COR-L47 (cell line): ENCODE data around the gene TCF12.
"Not testable (repeated sequence)": the region's sequence is repeated elsewhere in the genome, so short reads cannot be mapped to it uniquely, and the experiment has no call there.

ENCODE experiments used
- DNase-seq: peaks from one replicate; lab custom pipeline; 2025; lab: John Stamatoyannopoulos, UW

TCF12 gene

GRCh38 chr15:57138349-57138788, 219.9 kb downstream of the TCF12 start:
- DNase-seq = no peak

- DNase-seq = no peak
These were observed 225.2 kb downstream of the TCF12 start for GRCh38 chr15:57143511-57144078.

- DNase-seq = no peak
These were observed 226.0 kb downstream of the TCF12 start for GRCh38 chr15:57144448-57144847.

GRCh38 chr15:57146506-57147201, 228.2 kb downstream of the TCF12 start:
- DNase-seq = peak; percentile 71

- no peak for DNase-seq
These were observed 229.2 kb downstream of the TCF12 start for GRCh38 chr15:57147621-57148020.

- DNase-seq = no peak
These were observed 229.8 kb downstream of the TCF12 start for GRCh38 chr15:57148262-57148661.

- DNase-seq = no peak
These were observed 230.8 kb downstream of the TCF12 start for GRCh38 chr15:57149196-57149595.

GRCh38 chr15:57150066-57150865, 231.8 kb downstream of the TCF12 start:
- no peak for DNase-seq

GRCh38 chr15:57150866-57151203, 232.4 kb downstream of the TCF12 start:
- DNase-seq = not testable (repeated sequence)

GRCh38 chr15:57152133-57152532, 233.7 kb downstream of the TCF12 start:
- DNase-seq = no peak

- DNase-seq = no peak
These were observed 234.5 kb downstream of the TCF12 start for GRCh38 chr15:57152666-57153539.

- no peak for DNase-seq
These were observed 237.9 kb downstream of the TCF12 start for GRCh38 chr15:57156210-57156884.

- DNase-seq = peak; percentile 22
These were observed 240.1 kb downstream of the TCF12 start for GRCh38 chr15:57158589-57158988.

GRCh38 chr15:57158997-57159668, 240.7 kb downstream of the TCF12 start:
- DNase-seq = no peak

GRCh38 chr15:57159767-57160166, 241.3 kb downstream of the TCF12 start:
- no peak for DNase-seq

- no peak for DNase-seq
These were observed 242.5 kb downstream of the TCF12 start for GRCh38 chr15:57160823-57161560.

GRCh38 chr15:57164251-57164650, 245.8 kb downstream of the TCF12 start:
- DNase-seq = not testable (repeated sequence)

- DNase-seq = no peak
These were observed 247.5 kb downstream of the TCF12 start for GRCh38 chr15:57165992-57166391.

- DNase-seq = no peak
These were observed 249.5 kb downstream of the TCF12 start for GRCh38 chr15:57167821-57168395.

GRCh38 chr15:57169643-57170042, 251.2 kb downstream of the TCF12 start:
- no peak for DNase-seq
